Esophagus squamous epithelium (tissue), 4 donors: ENCODE measurements around the gene DEFB114.

Experiments
- CTCF ChIP-seq, 6 experiments: fragments of 450-650 bp in 4 of 6; fragments of 200-600 bp in 2 of 6; sonication (generic) in 2 of 6; IDR thresholded peaks; one replicate each; pipeline ENCODE4 v1.5.1; 2016 to 2019; ENCODE audit warnings: antibody characterized with exemption in 6 of 6, mild to moderate bottlenecking in 4 of 6, moderate library complexity in 4 of 6
- POLR2A ChIP-seq, 4 donors: fragments of 450-650 bp; IDR thresholded peaks; one replicate each; pipeline ENCODE4 v1.6.1; 2017; ENCODE audit warnings: antibody characterized with exemption in 4 of 4, mild to moderate bottlenecking in 4 of 4, moderate library complexity in 3 of 4

- TF ChIP-seq CTCF (IDR thresholded peaks at IDR 0.05) (no peak), POLR2A (IDR thresholded peaks at IDR 0.05) (no peak)
Measured at GRCh38 chr6:49969605-49970004, 5.6 kb upstream of the DEFB114 start, which contains the start of gene DEFB113.
